GM19351 (cell line): ENCODE data around the gene SKAP1.

ENCODE experiments used
- ATAC-seq: cut with Tn5 transposase; IDR thresholded peaks from one replicate; pipeline ENCODE4 v1.9.1; 2021; ENCODE audit warnings: mild to moderate bottlenecking, moderate library complexity; ENCODE audit not compliant: unreplicated experiment

Gene SKAP1

GRCh38 chr17:48084932-48085331 is 345.1 kb downstream of the SKAP1 start:
- ATAC-seq = no peak
